GM19372 (cell line): ENCODE measurements around the gene NLN.
"Not testable (repeated sequence)": the region's sequence is repeated elsewhere in the genome, so short reads cannot be mapped to it uniquely, and the experiment has no call there.

Experiments
- ATAC-seq: cut with Tn5 transposase; IDR thresholded peaks from one replicate; pipeline ENCODE4 v1.9.1; 2021; ENCODE audit warnings: mild to moderate bottlenecking, low read depth, moderate library complexity; ENCODE audit not compliant: unreplicated experiment

Gene NLN

DNA sequence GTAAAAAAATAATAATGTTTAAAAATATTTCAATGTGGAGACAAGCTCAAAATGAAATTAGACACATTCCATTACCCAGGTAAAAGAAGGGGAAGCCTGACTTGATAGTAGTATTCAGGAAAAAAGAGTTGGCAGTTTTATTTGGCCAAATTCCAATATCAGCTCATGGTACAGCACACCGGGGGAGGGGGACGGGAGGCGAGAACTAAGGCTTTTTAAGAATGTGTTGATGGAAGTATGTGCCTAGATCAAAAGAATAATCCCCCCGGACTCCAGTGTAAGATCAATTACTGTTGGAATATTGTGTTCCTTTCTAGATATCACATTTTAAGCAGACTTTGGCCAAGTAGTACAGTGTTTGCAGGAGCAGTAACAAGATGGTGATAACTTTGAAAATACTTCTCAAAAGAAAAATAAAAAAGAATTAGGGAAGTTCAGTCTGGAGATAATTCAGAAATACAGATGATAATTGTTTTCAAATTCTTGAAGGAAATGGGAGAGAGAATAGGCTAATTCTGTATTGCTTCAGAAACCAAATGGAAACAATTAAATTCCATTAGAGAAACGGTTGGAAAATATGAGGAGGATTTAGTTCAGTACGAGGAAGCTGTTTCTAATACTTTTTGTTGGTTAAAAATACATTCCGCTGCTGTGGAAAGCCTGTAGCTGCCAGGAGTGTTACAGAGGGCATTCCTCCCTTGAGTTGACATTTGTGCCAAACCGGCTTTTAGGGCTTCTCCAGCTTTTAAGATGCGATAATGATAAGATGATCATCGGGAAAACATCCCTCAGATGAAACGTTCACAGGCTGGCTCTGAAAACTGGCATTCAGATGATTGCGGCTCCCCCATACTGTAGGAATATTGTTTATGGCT is 106.3 kb downstream of the NLN start:
- no peak for ATAC-seq

GRCh38 chr5:65830856-65831255 is 108.9 kb downstream of the NLN start:
- ATAC-seq = no peak

- no peak for ATAC-seq
These were observed 109.3 kb downstream of the NLN start for GRCh38 chr5:65831276-65831675.

DNA sequence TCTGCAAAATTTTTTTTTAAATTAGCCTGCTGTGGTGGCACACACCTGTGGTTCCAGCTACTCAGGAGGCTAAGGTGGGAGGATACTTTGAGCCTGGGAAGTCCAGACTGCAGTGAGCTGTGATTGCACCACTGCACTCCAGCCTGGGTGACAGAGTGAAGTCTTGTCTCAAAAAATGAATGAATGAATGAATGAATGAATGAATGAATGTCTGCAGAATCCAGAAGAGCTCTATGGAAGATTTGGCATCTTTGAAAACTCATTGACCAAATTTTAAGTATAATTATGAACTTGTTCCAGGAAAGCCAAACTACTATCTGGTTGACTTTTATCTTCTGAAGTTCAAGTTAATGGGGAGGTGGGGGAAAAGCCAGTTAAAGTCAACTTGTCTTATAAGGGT is 110.1 kb downstream of the NLN start:
- ATAC-seq = no peak

DNA sequence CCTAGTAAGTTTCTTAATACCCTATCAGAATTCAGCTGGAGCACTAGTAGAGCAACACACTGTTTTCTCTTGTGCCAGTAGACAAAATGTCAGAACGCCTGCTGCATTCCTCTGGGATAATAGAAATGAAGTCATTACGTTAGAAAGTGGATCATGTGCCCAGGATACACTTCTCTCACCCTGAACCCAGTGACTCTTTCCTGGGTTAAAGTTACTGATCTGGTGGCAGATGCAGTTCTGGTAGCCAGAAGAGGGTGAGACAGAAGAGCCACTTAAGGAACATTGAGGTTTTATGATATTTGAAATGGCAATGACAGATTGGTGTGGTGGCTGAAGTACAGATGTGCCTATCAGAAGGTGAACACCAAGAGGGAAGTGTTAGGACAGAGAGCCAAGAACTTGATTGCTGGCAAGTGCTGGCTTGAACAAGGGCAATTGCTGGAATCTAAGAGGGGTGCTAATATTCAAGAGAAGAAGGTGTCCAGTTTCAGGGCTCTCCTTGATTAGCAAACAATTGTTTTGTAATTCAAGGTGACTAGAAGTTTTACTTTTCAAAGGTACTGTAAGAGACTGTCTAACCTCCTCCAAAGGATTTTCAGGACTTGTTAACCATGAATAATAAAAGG is 110.7 kb downstream of the NLN start:
- ATAC-seq = no peak

DNA sequence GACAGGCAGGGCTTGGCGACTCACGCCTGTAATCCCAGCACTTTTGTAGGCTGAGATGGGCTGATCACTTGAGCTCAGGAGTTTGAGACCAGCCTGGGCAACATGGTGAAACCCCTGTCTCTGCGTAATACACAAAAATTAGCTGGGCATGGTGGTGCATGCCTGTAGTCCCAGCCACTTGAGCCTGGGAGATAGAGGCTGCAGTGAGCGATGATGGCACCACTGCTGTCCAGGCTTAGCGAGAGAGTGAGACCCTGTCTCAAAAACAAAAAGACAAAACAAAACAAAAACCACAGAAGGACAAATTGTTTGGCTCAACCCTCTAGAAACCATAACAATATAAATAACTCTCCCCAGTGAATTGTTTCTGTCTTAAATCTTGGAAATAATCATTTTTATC is 111.8 kb downstream of the NLN start:
- no peak for ATAC-seq

- no peak for ATAC-seq
These were observed 112.3 kb downstream of the NLN start for GRCh38 chr5:65834306-65834705.

GRCh38 chr5:65835191-65835590 is 113.2 kb downstream of the NLN start:
- no peak for ATAC-seq

DNA sequence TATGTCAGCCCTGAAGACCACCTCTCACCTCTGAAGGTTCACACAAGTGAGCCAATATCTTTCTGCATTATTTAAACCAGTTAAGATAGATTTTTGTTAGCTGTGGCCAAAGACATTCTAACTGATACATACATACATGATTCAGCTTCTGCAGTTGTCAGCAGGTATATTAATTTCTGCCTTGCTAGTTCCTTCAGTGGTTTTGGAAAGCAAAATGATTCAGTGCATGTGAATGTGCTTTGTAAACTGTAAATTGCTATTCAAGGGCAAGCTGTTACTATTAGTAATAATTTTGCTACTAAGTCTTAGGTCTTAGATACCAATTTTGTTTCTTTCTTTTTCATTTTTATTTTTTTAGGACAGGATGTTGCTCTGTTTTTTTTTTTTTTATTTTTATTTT is 115.1 kb downstream of the NLN start:
- ATAC-seq = no peak

GRCh38 chr5:65839170-65839569 is 117.2 kb downstream of the NLN start:
- ATAC-seq = not testable (repeated sequence)

DNA sequence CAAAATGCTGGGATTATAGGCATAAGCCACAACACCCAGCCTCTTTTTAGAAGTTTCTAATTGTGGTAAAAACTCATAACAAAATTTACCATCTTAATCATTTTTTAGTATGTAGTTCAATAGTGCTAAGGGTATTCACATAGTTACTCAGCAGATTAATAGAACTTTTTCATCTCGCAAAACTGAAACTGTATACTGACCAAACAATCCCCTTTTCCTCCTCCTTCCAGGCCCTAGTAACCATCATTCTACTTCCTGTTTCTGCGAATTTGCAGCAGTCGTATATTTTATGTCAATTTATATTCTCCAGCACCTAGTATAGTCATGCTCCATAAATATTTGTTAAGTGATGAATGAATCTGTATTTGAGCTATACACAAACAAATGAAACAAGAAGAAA is 118.1 kb downstream of the NLN start:
- no peak for ATAC-seq

DNA sequence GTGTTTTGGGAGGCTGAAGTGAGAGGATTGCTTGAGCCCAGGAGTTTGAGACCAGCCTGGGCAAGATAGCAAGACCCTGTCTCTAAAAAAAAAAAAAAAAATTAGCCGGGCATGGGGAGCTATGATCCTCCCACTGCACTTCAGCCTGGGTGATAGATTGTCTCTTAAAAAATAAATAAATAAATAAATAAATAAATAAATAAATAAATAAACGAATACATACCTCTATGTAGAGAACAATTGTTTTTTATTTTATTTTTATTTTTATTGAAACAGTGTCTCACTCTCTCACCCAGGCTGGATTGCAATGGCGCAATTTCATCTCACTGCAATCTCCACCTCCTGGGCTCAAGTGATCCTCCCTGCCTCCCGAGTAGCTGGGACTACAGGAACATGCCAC is 122.8 kb downstream of the NLN start:
- ATAC-seq = not testable (repeated sequence)

GRCh38 chr5:65846101-65846500 is 124.1 kb downstream of the NLN start:
- no peak for ATAC-seq

DNA sequence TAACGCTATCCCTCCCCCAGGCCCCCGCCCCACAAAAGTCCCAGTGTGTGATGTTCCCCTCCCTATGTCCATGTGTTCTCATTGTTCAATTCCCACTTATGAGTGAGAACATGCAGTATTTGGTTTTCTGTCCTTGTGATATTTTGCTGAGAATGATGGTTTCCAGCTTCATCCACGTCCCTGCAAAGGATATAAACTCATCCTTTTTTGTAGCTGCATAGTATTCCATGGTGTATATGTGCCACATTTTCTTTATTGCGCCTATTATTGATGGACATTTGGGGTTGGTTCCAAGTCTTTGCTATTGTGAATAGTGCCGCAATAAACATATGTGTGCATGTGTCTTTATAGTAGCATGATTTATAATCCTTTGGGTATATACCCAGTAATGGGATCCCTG is 125.0 kb downstream of the NLN start:
- not testable (repeated sequence) for ATAC-seq

DNA sequence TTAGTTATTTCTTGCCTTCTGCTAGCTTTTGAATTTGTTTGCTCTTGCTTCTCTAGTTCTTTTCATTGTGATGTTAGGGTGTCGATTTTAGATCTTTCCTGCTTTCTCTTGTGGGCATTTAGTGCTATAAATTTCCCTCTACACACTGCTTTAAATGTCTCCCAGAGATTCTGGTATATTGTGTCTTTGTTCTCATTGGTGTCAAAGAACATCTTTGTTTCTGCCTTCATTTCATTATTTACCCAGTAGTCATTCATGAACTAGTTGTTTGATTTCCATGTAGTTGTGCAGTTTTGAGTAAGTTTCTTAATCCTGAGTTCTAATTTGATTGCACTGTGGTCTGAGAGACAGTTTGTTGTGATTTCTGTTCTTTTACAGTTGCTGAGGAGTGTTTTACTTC is 127.9 kb downstream of the NLN start:
- not testable (repeated sequence) for ATAC-seq

- ATAC-seq = no peak
These were observed 132.9 kb downstream of the NLN start for GRCh38 chr5:65854925-65855324.

- ATAC-seq = no peak
These were observed 133.8 kb downstream of the NLN start for GRCh38 chr5:65855766-65856315.

GRCh38 chr5:65856520-65856919 is 134.5 kb downstream of the NLN start:
- no peak for ATAC-seq

DNA sequence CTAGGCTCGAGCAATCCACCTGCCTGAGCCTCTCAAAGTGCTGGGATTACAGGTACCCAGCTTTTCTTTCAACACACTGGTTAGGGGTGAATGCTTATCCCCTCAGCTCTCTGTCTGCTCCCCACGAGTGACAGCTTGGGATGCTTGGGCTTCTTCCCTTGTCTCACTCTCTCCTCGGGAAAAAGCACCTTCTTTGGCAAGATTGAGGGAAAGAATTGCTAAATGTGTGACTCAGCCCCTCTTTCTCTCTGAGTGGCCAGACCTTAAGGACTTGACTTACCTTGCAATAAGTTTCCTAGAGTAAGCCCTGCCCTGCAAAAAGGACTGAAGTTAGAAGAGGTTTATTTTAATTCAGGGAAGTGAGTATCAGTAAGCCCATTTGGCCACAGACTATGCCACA is 136.3 kb downstream of the NLN start:
- ATAC-seq = no peak

- ATAC-seq = no peak
These were observed 139.8 kb downstream of the NLN start for GRCh38 chr5:65861830-65862241.

DNA sequence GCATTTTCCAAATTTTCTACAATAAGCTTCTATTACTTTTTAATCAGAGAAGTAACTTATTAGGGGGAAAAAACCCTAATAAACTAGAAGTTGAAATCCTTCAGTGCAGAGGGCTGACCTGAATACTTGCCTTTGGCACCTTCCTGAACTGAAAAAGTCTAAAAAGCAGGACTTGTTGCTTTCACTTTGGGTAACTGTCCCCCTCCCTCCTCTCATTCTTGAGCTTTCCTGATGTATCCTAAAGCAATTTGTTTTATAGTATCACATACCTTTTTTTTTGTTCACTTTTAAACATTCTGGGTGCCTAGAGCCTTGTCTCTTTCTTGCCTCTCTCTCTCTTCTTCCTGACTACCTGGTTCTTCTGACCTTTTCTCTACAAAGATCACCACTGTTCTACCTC is 140.4 kb downstream of the NLN start:
- ATAC-seq = no peak

DNA sequence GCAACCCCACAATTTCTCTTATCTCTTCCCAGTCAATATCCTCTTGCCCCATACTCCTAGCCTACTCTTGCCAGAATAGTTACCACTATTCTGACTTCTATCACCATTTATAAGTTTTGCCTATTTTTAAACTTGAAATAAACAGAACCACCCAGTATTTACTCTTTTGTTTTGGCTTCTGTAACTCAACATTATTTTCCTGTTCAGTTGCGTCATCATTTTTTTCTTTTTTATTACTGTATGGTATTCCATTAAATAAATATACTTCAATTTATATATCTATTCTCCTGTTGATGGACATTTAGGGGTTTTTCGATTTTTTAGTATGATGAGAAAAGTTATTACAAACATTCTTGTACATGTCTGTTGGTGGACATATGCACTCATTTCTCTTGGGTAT is 141.7 kb downstream of the NLN start:
- ATAC-seq = no peak
